B cell (primary cell): ENCODE results near the gene KRTAP2-2. TPM values are rescaled to one million over a fixed set of nuclear protein-coding genes. Genes with fewer than 3 reads are reported as not detected.
"Not testable (repeated sequence)": the region's sequence is repeated elsewhere in the genome, so short reads cannot be mapped to it uniquely, and the experiment has no call there.

Experiments used
- ATAC-seq: fragments of 200-7000 bp; cut with Tn5 transposase; one replicate; pipeline ENCODE4 v1.10.0; 2021; ENCODE audit warnings: low read depth, mild to moderate bottlenecking, moderate number of reproducible peaks, moderate library complexity
- CTCF ChIA-PET: fragments of 350-600 bp; sonication (Branson Sonifier 250); formaldehyde crosslinking; loops from one replicate; lab custom pipeline; 2021; ENCODE audit warnings: antibody characterized with exemption, inconsistent platforms; lab: Charles Lee
- POLR2A ChIA-PET: fragments of 350-600 bp; sonication (Branson Sonifier 250); formaldehyde crosslinking; loops from one replicate; lab custom pipeline; 2021; ENCODE audit warnings: antibody characterized with exemption; lab: Charles Lee
- DNase-seq: peaks from one replicate; pipeline ENCODE4 v3.0.0; 2013
- H2AFZ ChIP-seq: 2 replicates; pipeline ENCODE4 v1.6.1; 2012; ENCODE audit warnings: mild to moderate bottlenecking, low read depth, low read length; ENCODE audit not compliant: insufficient read depth, poor library complexity, severe bottlenecking
- H3K27ac ChIP-seq, 2 donors: 1 replicate in 1 of 2; 2 replicates in 1 of 2; pipeline ENCODE4 v1.5.1; 2012 to 2013; ENCODE audit warnings: low read length in 2 of 2, mild to moderate bottlenecking in 2 of 2, moderate library complexity in 1 of 2
- H3K27me3 ChIP-seq, 4 experiments: fragments of 200-600 bp in 1 of 4; sonication (generic) in 1 of 4; replicated peaks in 1 of 4; 1 replicate in 2 of 4; 2 replicates in 2 of 4; pipeline versions ENCODE4 v1.6.1 to v1.7.0; 2013 to 2016; ENCODE audit warnings: low read length in 3 of 4, mild to moderate bottlenecking in 2 of 4, mixed read lengths in 1 of 4, moderate library complexity in 1 of 4; ENCODE audit not compliant: insufficient read depth in 4 of 4, control insufficient read depth in 3 of 4; ENCODE audit errors: control extremely low read depth in 1 of 4
- H3K36me3 ChIP-seq, 2 experiments: replicated peaks in 1 of 2; 1 replicate in 1 of 2; 2 replicates in 1 of 2; pipeline versions ENCODE4 v1.6.1 to v1.7.1; 2013; ENCODE audit warnings: low read length in 1 of 2; ENCODE audit not compliant: insufficient read depth in 2 of 2, control insufficient read depth in 1 of 2; ENCODE audit errors: control extremely low read depth in 1 of 2, extremely low read depth in 1 of 2
- H3K4me1 ChIP-seq, 2 donors: fragments of 200-600 bp in 1 of 2; sonication (generic) in 1 of 2; 1 replicate in 1 of 2; 2 replicates in 1 of 2; pipeline versions ENCODE4 v1.5.1 to v1.6.1; 2013 to 2017; ENCODE audit warnings: low read length in 2 of 2; ENCODE audit not compliant: control insufficient read depth in 2 of 2, insufficient read depth in 2 of 2
- H3K4me2 ChIP-seq: replicated peaks from 2 replicates; pipeline ENCODE3; 2012; ENCODE audit warnings: mild to moderate bottlenecking, low read depth, low read length; ENCODE audit not compliant: poor library complexity, severe bottlenecking
- H3K4me3 ChIP-seq, 5 experiments: fragments of 200-600 bp in 1 of 5; sonication (generic) in 1 of 5; 1 replicate in 3 of 5; 2 replicates in 2 of 5; pipeline versions ENCODE4 v1.5.1 to v1.7.0; 2011 to 2016; ENCODE audit warnings: low read length in 4 of 5, mild to moderate bottlenecking in 4 of 5, low read depth in 2 of 5, control low read depth in 1 of 5, moderate library complexity in 1 of 5; ENCODE audit not compliant: insufficient read depth in 1 of 5; ENCODE audit errors: control extremely low read depth in 1 of 5, extremely low read depth in 1 of 5
- H3K79me2 ChIP-seq: fragments of 200-600 bp; sonication (generic); one replicate; pipeline ENCODE4 v1.6.0; 2016; ENCODE audit warnings: low read length; ENCODE audit not compliant: control insufficient read depth, insufficient read depth
- H3K9ac ChIP-seq: fragments of 200-600 bp; sonication (generic); 2 replicates; pipeline ENCODE4 v1.6.1; 2017; ENCODE audit warnings: mild to moderate bottlenecking, low read length, moderate library complexity
- H3K9me3 ChIP-seq, 3 donors: one replicate each; pipeline versions ENCODE4 v1.6.1 to v1.7.1; 2013; ENCODE audit warnings: low read length in 2 of 3; ENCODE audit not compliant: control insufficient read depth in 2 of 3, insufficient read depth in 1 of 3; ENCODE audit errors: control extremely low read depth in 1 of 3
- H4K20me1 ChIP-seq: 2 replicates; pipeline ENCODE4 v1.6.0; 2012; ENCODE audit warnings: mild to moderate bottlenecking, low read length; ENCODE audit not compliant: insufficient read depth, control insufficient read depth, poor library complexity, severe bottlenecking
- H3K27ac Mint-ChIP-seq: one replicate; pipeline ENCODE4 v1.8.0; 2021; ENCODE audit warnings: mixed read lengths
- H3K27me3 Mint-ChIP-seq: one replicate; pipeline ENCODE4 v1.8.0; 2021; ENCODE audit warnings: mixed read lengths
- H3K4me1 Mint-ChIP-seq: one replicate; pipeline ENCODE4 v1.8.0; 2021; ENCODE audit warnings: mixed read lengths
- H3K4me3 Mint-ChIP-seq: one replicate; pipeline ENCODE4 v1.8.0; 2021; ENCODE audit warnings: mixed read lengths
- H3K9me3 Mint-ChIP-seq: one replicate; pipeline ENCODE4 v1.8.0; 2022; ENCODE audit warnings: mixed read lengths; ENCODE audit not compliant: insufficient read depth
- CTCF ChIP-seq: fragments of 200-600 bp; IDR thresholded peaks from one replicate; pipeline ENCODE4 v1.8.0; 2022; ENCODE audit warnings: antibody characterized with exemption, mild to moderate bottlenecking
- EZH2 ChIP-seq: IDR thresholded peaks from 2 replicates; pipeline ENCODE4 v1.6.1; 2012; ENCODE audit warnings: borderline replicate concordance, low read depth, mild to moderate bottlenecking, moderate library complexity, low read length; ENCODE audit not compliant: insufficient read depth, poor library complexity, severe bottlenecking
- WGBS: methylation state at CpG from one replicate; pipeline ENCODE4 v1.1.5; 2013; ENCODE audit warnings: missing lambda C conversion rate; ENCODE audit not compliant: insufficient coverage; 5-methylcytosine and 5-hydroxymethylcytosine counted together
- intact Hi-C: fragments of 100-400 bp; cut with micrococcal nuclease; formaldehyde crosslinking; loops from one replicate; pipeline ENCODE4 v1.10.0; 2022
- polyA plus RNA-seq: library from polyadenylated mRNA; depleted of rRNA; stranded (reverse); fragments of >200 nt; gene quantifications from 2 replicates; pipeline ENCODE4 v1.2.3, GENCODE V29; 2012
- total RNA-seq, 2 donors: library from RNA; stranded (reverse); fragments of 120-200 nt in 1 of 2; gene quantifications; 1 replicate in 1 of 2; 2 replicates in 1 of 2; pipeline versions ENCODE4 v1.2.3 to v1.2.4, GENCODE V29; 2013 to 2022

The KRTAP2-2 gene
- total and polyA plus RNA-seq, 2 donors (not counting 1 experiment from before 2014, with no cell fraction given), result not detected

DNA sequence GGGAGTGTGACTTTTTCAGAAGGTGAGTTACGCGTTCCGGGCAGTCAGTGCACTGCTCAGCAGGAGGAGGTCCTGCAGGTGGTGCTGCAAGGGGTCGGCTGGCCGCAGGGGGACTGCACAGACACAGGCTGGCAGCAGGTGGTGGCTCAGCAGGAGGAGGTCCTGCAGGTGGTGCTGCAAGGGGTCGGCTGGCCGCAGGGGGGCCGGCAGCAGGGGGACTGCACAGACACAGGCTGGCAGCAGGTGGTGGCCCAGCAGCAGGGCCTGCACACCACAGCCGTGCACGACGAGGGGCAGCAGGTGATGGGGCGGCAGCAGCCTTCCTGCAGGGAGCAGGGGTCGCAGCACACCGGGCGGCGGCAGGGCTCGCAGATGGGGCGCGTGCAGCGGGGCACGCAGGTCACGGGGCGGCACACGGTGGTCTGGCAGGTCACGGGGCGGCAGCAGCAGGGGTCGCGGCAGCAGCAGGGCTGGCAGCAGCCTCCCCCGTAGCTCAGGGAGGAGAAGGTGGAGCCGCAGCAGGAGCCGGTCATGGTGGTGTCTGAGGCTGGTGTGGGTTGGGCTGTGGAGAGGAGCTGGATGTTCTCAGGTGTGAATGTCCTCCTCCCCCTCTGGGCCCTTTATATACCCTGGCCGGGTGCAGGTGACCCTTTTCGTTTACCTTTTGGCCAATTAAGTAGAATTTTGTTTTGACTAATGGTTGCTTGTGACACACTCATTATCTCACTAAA, 8.1 kb downstream of the KRTAP2-2 start, which contains the start of gene KRTAP2-1:
TSS of gene KRTAP2-1 (minus strand) at position 582 of the 731 bp plus-strand sequence. CDS start at position 533, 49 bp downstream.
- CTCF ChIA-PET, result interaction anchor here (1.3 kb wide), 1 partner anchor 8 kb away, joined by 3 read pairs; no protein-coding TSS in a partner anchor
- H3K9me3 ChIP-seq, DNase-seq, H3K4me3 ChIP-seq, intact Hi-C loops, H3K4me3 Mint-ChIP-seq, H3K4me1 Mint-ChIP-seq, H3K36me3 ChIP-seq, H3K27ac ChIP-seq, H3K4me1 ChIP-seq, H3K9me3 Mint-ChIP-seq, H3K9ac ChIP-seq, H2AFZ ChIP-seq, ATAC-seq, H3K79me2 ChIP-seq, POLR2A ChIA-PET, H3K4me2 ChIP-seq, H4K20me1 ChIP-seq, H3K27me3 ChIP-seq, H3K27ac Mint-ChIP-seq: not testable (repeated sequence)
- WGBS, result 83% methylated on average over 3 of the region's 33 CpGs
- peaks cover 35% of the 10 kb centered on the region for H3K27me3 Mint-ChIP-seq

DNA sequence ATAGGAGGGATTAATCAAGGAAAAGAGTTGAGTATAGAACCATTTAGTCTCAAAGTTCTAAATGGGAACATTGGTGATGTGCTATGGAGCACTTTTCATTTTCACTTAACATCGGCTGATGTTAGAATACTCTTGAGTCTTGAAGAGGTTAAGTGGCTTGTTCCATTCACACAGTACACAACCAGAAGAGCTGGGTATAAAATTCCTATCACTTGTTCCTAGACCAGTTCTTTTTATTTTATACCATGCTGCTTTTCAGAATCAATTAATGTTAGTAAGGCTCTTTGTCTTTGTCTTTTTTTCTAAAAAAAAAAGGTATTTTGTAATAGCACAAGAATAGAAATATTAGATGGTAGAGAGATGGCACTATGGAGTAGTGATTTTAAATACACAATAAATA, 12.1 kb downstream of the KRTAP2-2 start:
- Histone ChIP-seq H3K79me2 (no peaks in the 10 kb centered on the region), H3K27me3 (peaks cover 0 to 6% (median 0%) of the 10 kb centered on the region in 4 experiments), H3K4me3 (no peak overlapping the region), H4K20me1 (no peaks in the 10 kb centered on the region), H3K4me1 (no peaks in the 10 kb centered on the region), H3K36me3 (no peaks in the 10 kb centered on the region), H3K9me3 (peaks cover 0 to 4% (median 2%) of the 10 kb centered on the region in 3 donors), H2AFZ (no peak overlapping the region), H3K27ac (no peak overlapping the region), H3K9ac (no peak overlapping the region), H3K4me2 (no peak overlapping the region)
- intact Hi-C loops, result no loop called here
- ATAC-seq (no peak), DNase-seq (no peak)
- Mint-ChIP-seq H3K4me1 (peaks cover 2% of the 10 kb centered on the region), H3K27me3 (peaks cover 52% of the 10 kb centered on the region), H3K4me3 (no peak overlapping the region), H3K27ac (no peak overlapping the region), H3K9me3 (peaks cover 10% of the 10 kb centered on the region)
- TF ChIP-seq CTCF (no peak), EZH2 (no peak)
- POLR2A ChIA-PET, result no interaction called here
- CTCF ChIA-PET, result no interaction called here
- WGBS, result no CpG with 5 or more reads among the region's 1 CpG

DNA sequence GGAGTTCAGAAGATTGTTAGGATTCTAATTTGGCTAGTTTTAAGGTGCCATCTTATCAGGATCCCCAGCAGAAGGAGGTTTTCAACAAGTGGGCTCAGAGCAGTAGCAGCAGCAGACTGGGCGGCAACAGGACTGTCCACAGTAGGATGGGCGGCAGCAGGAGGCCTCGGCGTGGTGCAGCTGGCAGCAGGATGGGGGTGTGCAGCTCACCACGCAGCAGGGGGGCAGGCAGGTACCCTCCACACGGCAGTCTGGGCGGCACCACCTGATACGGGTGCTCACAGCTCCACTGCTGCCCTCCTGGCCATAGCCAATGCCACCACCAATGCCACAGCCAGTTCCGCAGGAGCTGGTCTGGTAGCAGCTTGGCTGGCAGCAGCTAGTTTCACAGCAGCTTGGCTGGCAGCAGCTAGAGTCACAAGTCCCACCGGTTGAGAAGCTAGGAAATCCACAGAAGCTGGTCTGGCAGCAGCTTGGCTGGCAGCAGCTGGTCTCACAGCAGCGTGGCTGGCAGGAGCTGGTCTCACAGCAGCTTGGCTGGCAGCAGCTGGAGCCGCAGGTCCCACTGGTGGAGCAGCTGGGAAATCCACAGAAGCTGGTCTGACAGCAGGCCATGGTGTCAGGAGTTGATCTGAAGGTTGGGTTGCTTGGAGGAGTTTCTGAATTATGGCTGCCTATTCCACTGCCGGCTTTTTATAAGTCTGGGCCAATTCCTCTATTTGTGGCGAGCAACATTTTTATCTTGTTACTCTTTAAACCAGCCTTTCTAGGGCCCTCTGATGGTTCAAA, 14.1 kb downstream of the KRTAP2-2 start, which contains the start of gene KRTAP1-1:
TSS of gene KRTAP1-1 (minus strand) at position 668 of the 789 bp plus-strand sequence. CDS start at position 615, 53 bp downstream.
- H3K79me2 ChIP-seq, CTCF ChIA-PET, H3K9me3 ChIP-seq, H2AFZ ChIP-seq, DNase-seq, H3K27ac Mint-ChIP-seq, H3K27me3 ChIP-seq, H3K4me1 ChIP-seq, H4K20me1 ChIP-seq, H3K4me3 ChIP-seq, H3K9me3 Mint-ChIP-seq, H3K36me3 ChIP-seq, ATAC-seq, intact Hi-C loops, H3K4me3 Mint-ChIP-seq, POLR2A ChIA-PET, H3K27ac ChIP-seq, H3K4me1 Mint-ChIP-seq, H3K9ac ChIP-seq, H3K4me2 ChIP-seq: not testable (repeated sequence)
- H3K27me3 Mint-ChIP-seq, result peaks cover 45% of the 10 kb centered on the region
- WGBS, result 84% methylated on average over 8 of the region's 14 CpGs
